ENCODE data around the gene CACNA1I. TPM values are rescaled to one million over a fixed set of nuclear protein-coding genes. Genes with fewer than 3 reads are reported as not detected.

The CACNA1I gene
- total RNA-seq, 2 donors from 2014 or later, result 0.69 to 1.0 TPM

DNA sequence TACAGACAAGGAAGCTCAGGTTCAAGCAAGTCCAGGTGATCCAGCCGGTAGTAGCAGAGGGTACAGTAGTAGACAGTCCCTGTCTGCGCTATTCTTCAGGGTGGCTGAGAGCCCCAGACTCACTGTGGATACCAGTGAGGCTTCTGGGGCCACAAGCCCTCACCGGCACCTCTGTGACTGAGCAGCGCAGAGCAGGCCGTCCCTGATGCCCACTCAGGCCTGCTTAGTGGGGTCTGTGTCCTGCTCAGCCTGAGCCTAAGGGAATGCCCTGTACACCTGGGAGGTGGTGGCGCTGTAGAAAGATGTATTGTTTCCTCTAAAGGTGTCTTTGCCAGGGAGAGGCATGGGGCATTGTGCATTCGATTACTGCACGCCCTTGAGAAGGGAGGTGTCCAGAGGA lies 143.8 kb downstream of the CACNA1I start:
- H3K36me3 ChIP-seq, result no peaks in the 10 kb centered on the region
- TF ChIP-seq, protein P1, sequence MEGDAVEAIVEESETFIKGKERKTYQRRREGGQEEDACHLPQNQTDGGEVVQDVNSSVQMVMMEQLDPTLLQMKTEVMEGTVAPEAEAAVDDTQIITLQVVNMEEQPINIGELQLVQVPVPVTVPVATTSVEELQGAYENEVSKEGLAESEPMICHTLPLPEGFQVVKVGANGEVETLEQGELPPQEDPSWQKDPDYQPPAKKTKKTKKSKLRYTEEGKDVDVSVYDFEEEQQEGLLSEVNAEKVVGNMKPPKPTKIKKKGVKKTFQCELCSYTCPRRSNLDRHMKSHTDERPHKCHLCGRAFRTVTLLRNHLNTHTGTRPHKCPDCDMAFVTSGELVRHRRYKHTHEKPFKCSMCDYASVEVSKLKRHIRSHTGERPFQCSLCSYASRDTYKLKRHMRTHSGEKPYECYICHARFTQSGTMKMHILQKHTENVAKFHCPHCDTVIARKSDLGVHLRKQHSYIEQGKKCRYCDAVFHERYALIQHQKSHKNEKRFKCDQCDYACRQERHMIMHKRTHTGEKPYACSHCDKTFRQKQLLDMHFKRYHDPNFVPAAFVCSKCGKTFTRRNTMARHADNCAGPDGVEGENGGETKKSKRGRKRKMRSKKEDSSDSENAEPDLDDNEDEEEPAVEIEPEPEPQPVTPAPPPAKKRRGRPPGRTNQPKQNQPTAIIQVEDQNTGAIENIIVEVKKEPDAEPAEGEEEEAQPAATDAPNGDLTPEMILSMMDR (IDR thresholded peaks at IDR 0.05), result no peak
- no peaks in the 10 kb centered on the region for H3K27me3 ChIP-seq
- DNase-seq, result no peak
- H3K9me3 ChIP-seq, result no peaks in the 10 kb centered on the region
- no peak overlapping the region for H3K4me3 ChIP-seq
- intact Hi-C loops (cut with DNase I), result no loop called here
- H3K27ac ChIP-seq, result no peak overlapping the region
- H3K4me1 ChIP-seq, result no peaks in the 10 kb centered on the region
- H3K9ac ChIP-seq (ENCODE audit: low read depth in 2 of 2, low read length in 2 of 2), result no peak overlapping the region

DNA sequence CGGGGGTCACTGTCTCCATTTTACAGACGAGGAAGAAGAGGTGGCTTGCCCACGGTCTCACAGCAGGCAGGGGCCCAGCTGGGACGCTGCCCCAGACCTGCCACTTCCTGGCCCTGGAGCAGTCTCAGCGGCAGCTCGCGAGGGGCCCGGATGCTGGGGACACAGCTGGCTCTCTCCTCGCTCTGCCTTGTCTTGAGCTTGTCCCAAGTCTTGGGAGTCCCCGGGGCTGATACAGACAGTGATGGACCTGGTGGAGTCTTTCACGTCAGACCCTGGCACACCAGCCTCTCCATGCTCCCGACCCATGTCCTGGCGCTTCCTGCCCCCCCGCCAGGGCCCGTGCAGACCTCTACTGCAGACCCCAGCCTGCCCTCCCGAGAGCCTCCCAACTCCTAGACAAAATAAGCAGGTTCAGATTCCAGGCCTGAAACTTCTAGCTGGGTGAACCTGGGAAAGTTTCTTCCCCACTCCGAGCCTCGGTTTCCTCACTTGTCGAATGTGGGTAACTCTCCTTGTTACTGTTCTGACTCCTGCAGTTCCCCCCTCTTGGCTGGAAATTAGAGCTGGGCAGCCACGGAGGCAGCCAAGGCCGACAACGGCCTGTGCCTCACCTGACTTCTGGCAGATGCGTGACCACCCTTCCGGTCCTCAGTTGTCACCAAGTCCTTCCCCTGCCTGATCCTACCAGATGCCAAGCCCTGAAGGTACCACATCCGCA lies 145.4 kb downstream of the CACNA1I start:
- no peaks in the 10 kb centered on the region for H3K36me3 ChIP-seq
- H3K27ac ChIP-seq, result no peak overlapping the region
- H3K9ac ChIP-seq (ENCODE audit: low read depth in 2 of 2, low read length in 2 of 2), result no peak overlapping the region
- no peaks in the 10 kb centered on the region for H3K9me3 ChIP-seq
- no peak overlapping the region for H3K4me3 ChIP-seq
- intact Hi-C loops (cut with DNase I), result no loop called here
- no peaks in the 10 kb centered on the region for H3K4me1 ChIP-seq
- no peaks in the 10 kb centered on the region for H3K27me3 ChIP-seq
- DNase-seq, result no peak
- TF ChIP-seq, protein P1 (IDR thresholded peaks at IDR 0.05), result no peak

DNA sequence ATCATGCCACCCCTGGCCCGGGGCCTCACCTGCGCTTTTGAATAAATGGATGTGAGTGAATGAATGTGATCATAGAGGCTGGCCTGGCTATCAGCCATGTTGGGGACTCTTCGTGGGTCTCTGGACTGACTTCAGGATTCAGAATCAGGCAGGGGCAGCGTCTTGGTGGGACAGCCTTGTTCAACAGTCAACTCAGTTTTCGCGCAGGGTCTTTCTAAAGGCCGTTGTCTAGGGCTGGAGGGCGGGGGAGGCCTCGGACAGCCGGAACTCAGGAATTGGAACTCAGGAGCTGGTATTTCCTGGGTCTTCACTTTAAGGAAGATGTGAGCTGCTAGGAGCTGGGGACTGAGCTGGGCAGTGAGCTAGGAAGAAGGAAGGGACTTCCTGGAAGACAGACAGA lies 146.0 kb downstream of the CACNA1I start:
- H3K27ac ChIP-seq, result no peak overlapping the region
- H3K9me3 ChIP-seq, result no peaks in the 10 kb centered on the region
- H3K27me3 ChIP-seq, result no peaks in the 10 kb centered on the region
- no peaks in the 10 kb centered on the region for H3K4me1 ChIP-seq
- intact Hi-C loops (cut with DNase I), result no loop called here
- no peaks in the 10 kb centered on the region for H3K36me3 ChIP-seq
- H3K4me3 ChIP-seq, result no peak overlapping the region
- no peak overlapping the region for H3K9ac ChIP-seq (ENCODE audit: low read depth in 2 of 2, low read length in 2 of 2)
- DNase-seq, result no peak
- TF ChIP-seq, protein P1 (IDR thresholded peaks at IDR 0.05), result no peak

DNA sequence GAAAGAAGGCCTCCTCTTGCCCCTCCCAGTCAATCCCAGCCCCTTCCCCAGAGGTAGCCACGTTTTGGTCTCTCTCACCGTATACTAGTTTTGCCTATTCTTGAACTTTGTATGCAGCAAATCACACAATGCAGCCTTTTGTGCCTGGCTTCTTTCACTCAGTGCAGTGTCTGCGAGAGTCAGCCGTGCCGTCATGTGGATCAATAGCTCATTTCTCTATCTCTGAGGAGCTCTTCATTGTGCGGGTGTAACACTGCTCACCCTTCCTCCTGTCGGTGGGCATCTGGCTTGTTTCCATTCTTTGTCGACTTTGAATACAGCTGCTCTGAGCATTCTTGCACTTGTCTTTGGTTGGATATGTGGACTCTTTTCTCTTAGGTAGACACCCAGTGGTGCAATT lies 146.5 kb downstream of the CACNA1I start:
- H3K9me3 ChIP-seq, result no peaks in the 10 kb centered on the region
- intact Hi-C loops (cut with DNase I), result no loop called here
- TF ChIP-seq, protein P1 (IDR thresholded peaks at IDR 0.05), result no peak
- no peaks in the 10 kb centered on the region for H3K36me3 ChIP-seq
- H3K27ac ChIP-seq, result no peak overlapping the region
- H3K4me1 ChIP-seq, result no peaks in the 10 kb centered on the region
- H3K9ac ChIP-seq (ENCODE audit: low read depth in 2 of 2, low read length in 2 of 2), result no peak overlapping the region
- H3K27me3 ChIP-seq, result no peaks in the 10 kb centered on the region
- H3K4me3 ChIP-seq, result no peak overlapping the region
- DNase-seq, result no peak

DNA sequence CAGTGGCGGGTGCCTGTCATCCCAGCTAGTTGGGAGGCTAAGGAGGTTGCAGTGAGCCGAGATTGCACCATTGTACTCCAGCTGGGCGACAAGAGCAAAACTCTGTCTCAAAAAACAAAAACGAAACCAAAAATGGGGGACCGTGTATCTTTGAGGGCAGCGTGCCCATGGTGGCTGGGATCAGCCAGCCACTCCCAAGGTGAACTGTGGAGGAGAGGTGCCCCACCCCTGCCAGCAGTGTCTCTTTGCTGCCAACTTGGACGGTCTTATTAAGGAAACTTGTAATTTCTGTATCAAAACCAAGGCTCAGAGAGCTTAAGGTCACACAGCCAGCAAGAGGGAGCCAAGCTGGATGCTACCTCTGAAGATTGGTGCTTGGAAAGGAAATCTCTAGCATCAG lies 147.7 kb downstream of the CACNA1I start:
- Histone ChIP-seq H3K4me3 (no peak overlapping the region), H3K9ac (ENCODE audit: low read depth in 2 of 2, low read length in 2 of 2) (no peak overlapping the region), H3K36me3 (no peaks in the 10 kb centered on the region), H3K27me3 (no peaks in the 10 kb centered on the region), H3K9me3 (no peaks in the 10 kb centered on the region), H3K27ac (no peak overlapping the region), H3K4me1 (no peaks in the 10 kb centered on the region)
- TF ChIP-seq, protein P1 (IDR thresholded peaks at IDR 0.05), result no peak
- peak; percentile 24 for DNase-seq
- intact Hi-C loops (cut with DNase I), result no loop called here
